ENCODE data around the gene ZNF813.
"Not testable (repeated sequence)": the region's sequence is repeated elsewhere in the genome, so short reads cannot be mapped to it uniquely, and the experiment has no call there.

DNA sequence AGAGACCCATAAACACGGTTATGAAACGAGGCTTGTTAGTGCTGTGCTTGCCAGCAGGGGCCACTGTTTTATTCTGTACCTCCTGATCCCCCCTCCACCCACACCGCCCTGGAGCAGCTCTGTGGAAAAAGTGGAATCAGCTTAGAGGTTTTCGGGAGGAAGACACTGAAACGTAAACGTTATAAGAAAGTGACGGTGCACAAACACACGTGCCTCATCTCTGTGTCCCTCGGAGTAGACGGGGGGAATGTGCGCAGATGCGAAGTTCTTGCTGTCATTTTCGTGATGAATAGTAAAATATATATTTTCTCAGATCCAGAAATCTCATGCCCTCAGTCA, 36.8 kb downstream of the ZNF813 start:
- not testable (repeated sequence) for TF ChIP-seq CTCF (IDR thresholded peaks at IDR 0.05 in 8 of 11, conservative IDR thresholded peaks at IDR 0.05 in 3 of 11); POLR2A (IDR thresholded peaks at IDR 0.05); POLR2AphosphoS5 (IDR thresholded peaks at IDR 0.05)

All from spleen (tissue), 7 donors.